GM19035 (cell line): ENCODE results near the gene PTPRE.

Experiments used
- ATAC-seq: cut with Tn5 transposase; IDR thresholded peaks from one replicate; pipeline ENCODE4 v1.9.1; 2021; ENCODE audit not compliant: unreplicated experiment

PTPRE gene

DNA sequence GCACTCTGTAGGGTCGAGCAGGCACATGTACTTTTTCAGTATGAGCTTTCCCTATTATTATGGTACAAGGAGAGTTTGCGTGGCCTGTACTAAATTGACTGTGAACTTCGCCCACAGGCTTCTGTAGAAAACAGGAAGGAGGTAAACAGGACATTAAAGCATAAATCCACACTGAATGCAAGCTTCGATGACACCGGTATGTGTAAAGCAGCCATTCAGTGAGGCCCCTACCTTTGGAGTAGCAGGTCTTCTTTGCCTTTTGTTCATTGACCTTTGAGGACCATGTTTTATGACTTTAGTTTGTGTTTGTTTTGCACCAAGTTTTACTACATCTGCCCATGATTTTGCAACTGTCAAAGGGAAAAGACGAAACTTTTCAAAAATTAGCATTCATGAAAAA lies 204.8 kb downstream of the PTPRE start:
- no peak for ATAC-seq

GRCh38 chr10:128113026-128113425 lies 206.1 kb downstream of the PTPRE start:
- no peak for ATAC-seq

DNA sequence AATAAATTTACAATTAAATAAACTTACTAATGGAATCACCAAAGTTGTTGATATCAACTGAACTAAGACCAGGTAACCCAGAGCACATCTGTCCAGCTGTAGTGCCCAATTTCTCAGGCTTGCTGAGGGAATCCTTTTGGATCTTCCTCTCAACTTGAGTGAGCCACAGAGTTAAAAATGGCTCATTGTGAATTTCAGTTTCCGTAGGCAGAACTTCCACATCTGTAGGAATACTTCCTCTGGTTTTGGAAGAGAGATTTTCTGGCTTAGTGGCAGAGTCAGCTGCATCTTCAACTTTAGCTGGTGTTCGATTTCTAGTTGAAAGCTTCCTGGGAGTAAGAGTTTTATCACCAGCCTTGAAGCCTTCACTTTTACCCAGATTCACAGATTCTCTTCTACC lies 208.0 kb downstream of the PTPRE start:
- no peak for ATAC-seq

- ATAC-seq: no peak
Measured at GRCh38 chr10:128115356-128115755, 208.5 kb downstream of the PTPRE start.

DNA sequence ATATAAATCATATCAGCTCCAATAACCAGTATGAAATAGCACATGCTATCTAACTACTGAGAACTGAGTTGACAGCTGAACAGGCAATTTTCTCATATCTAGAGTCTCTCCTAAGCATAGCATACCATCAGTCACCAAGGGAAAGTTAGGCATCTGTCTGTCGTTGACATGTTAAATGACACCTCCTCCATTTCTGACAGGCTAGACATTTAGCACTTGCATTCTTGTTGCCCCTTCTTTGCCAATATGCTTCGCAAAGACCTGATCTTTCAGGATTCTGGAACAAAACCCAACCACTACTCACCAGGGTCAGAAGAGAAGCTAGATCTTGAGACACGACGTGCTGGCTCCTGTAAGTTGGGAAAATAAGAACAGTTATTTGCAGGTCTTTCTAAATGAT lies 209.3 kb downstream of the PTPRE start:
- ATAC-seq: no peak

DNA sequence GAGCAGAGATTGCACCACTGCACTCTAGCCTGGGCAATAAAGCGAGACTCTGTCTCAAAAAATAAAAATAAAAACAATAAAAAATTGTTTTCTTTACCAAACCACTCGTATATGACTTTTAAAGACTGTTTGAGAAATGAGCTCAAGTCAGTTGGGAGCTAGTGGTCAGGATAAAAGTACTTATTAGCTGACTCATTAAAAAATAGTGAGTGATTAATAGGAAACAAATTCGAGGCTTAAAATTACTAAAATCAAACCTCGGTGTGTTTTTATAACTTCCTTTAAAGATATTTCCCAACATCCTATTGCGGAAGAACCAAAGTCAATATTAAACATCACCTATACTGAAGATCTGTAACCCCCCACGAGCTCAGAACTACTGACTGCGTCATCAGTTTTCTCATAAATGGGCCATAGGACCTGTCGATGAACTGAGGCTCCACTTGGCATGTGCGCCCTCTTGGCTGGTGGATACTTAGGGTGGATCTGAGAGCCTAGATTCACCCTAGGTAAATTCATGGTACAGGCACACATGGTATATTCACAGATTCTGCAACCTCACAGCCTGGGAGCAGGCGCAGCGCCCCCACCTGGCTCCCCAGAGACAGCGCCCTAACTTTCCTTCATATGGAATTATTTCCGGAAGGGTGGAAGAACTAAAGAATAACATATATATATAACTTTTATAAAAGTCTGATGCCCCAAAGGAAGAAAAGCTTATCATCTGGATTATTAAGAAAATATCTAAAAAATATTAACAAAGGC lies 210.1 kb downstream of the PTPRE start:
- ATAC-seq: no peak

DNA sequence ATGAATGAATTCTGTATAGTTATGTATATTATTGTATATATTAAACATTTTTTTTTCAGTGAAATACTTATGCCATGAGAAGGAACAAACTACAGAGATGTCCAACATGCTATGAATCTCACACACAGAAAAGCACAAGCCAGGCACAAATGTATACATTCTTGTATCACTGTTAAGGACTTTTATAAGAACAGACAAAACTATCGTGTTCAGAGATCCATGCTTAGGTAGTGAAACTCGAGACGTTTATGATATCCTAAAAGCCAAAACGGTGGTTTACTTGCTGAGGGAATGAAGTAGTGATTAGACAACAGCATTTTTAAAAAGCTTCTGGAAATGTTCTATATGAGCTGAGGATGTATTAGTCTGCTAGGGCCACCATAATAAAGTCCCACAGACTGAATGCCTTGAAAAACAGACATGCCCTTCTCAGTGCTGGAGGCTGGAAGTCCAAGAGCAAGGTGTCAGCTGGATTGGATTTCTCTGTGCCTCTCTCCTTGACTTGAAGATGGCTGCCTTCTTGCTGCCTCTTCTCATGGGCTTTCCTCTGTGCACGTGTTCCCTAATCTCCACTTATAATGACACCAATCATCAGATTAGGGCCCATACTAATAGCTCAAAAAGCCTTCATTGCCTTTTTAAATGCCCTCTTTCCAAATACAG lies 215.0 kb downstream of the PTPRE start:
- ATAC-seq: no peak

GRCh38 chr10:128122931-128123330 lies 216.0 kb downstream of the PTPRE start:
- ATAC-seq: no peak

- ATAC-seq: no peak
Measured at GRCh38 chr10:128123846-128124245, 216.9 kb downstream of the PTPRE start.

- ATAC-seq: no peak
Measured at GRCh38 chr10:128124813-128125403, 218.0 kb downstream of the PTPRE start.

DNA sequence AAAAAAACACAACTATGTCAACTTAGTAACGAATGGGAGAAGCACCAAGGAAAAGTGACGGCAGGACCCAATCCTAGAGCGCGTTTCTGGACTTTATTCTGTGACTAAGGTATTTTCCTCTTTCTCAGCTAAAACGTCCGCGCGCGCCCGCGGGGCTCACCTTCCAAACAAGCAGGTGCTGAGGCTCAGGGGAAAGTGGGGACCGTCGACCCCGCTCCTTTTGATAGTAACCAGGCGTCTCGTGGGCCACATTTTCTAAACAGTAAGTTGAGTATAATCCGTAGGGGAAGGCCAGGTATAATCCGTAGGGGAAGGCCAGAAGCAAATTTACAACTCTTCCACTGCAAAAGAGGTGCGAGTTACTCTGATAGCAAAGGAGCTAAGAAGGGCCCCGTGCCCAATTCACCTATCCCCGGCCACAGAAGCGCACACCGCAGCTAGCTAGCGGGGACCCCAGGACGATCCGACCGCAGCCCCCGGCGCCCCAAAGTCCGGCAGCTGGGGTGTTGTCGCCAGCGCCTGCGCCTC lies 218.6 kb downstream of the PTPRE start:
- no peak for ATAC-seq

DNA sequence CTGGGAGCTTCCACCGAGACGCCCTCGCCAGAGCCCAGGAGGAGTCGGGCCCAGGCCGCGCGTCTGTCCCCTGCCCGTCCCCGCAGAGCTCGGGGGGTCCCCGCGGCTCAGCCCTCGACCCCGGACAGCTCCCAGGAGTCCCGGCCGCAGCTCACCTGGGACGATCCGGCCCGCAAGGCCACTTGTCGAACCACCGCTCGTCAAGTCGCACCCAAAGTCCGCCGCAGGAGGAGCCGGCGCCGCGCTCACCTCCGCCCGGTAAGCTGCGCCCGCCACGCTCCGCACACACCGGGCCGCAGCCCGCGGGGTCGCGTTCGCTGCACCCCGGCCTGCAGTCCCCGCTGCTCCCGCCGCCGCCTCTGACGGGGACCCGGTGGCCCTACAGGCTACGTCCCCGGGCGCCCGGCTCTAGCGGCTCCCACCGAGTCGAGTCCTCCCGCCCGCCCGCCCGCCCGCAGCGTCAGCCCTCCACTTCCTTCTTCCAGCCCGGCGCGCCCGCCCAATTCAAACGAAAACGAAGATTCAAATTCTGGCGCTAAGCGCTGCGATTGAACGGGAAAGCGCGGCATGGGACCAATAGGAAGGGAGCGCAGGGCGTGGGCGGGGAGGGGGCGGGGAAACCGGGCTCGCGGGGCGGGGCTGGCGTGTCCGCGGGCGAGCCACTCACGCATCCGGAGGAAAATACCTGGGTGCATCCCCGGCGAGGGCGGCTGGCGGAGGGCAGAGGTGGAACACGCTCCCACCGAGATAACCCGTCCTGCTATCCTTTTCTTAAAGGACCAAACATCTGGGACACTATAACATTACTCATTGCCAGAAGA lies 219.3 kb downstream of the PTPRE start, which contains the start of gene MKI67:
TSS of gene MKI67 (minus strand) at position 480 of the 821 bp plus-strand sequence. CDS start 756 bp downstream, outside the sequence.
- ATAC-seq: peak; percentile 81

- no peak for ATAC-seq
Measured at GRCh38 chr10:128128582-128128981, 221.7 kb downstream of the PTPRE start.

DNA sequence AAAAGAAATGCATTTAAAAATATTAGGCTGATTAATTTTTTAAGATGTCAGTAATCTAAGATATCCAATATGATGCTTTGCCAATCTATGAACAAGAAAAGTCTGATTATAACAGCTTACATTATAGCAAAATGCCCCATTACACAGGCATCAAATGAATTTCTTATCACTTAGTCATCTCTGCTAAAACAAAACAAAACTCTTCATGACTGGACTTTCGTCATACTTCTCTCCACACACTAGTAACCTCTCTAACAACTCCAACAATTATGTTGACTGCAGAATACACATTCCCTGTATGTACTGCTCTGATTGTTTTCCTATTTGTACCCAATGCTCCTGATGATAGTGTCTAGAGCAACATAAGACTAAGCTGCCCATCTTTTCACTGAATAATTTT lies 223.1 kb downstream of the PTPRE start:
- ATAC-seq: no peak
